K562 (cell line): Measurements from ENCODE around the gene SPNS2. TPM values are rescaled to one million over a fixed set of nuclear protein-coding genes. Genes with fewer than 3 reads are reported as not detected.

Source experiments
- ATAC-seq: fragments of 200-7000 bp; cut with Tn5 transposase; 3 replicates; pipeline ENCODE4 v1.9.1; 2020; ENCODE audit warnings: moderate library complexity
- BruUV-seq: library from RNA; stranded (reverse); fragments of 400-500 nt; replicated peaks from 2 replicates; lab custom pipeline; 2021; lab: Mats Ljungman, UMichigan
- CTCF ChIA-PET: fragments of 300-600 bp; formaldehyde crosslinking; extraction: SDS; loops from one replicate; lab custom pipeline; 2021; ENCODE audit warnings: low intra/inter-chr PET ratio; lab: Yijun Ruan, JAX
- POLR2A ChIA-PET: fragments of 300-600, 350-650 bp; sonication (Branson Sonifier 250); formaldehyde crosslinking; extraction: SDS; loops from one replicate; lab custom pipeline; 2021; ENCODE audit warnings: antibody characterized with exemption, inconsistent platforms; lab: Yijun Ruan, JAX
- DNase-seq, 4 experiments: peaks; one replicate each; pipeline versions ENCODE4 v3.0.0 to v3.0.0-alpha.2; 2011 to 2018; ENCODE audit warnings: low spot score in 3 of 4, mixed read lengths in 3 of 4; ENCODE audit errors: extremely low read depth in 1 of 4
- FAIRE-seq: peaks from 2 replicates; lab custom pipeline; 2011; peaks lifted over from hg19 to GRCh38; lab: Jason Lieb, UNC
- H2AFZ ChIP-seq: 2 replicates; pipeline ENCODE4 v1.6.0; 2011; ENCODE audit warnings: low read depth, low read length, control low read depth, inconsistent platforms
- H3K27ac ChIP-seq: fragments of 200-600 bp; 3 replicates; pipeline ENCODE4 v1.8.0; 2011; ENCODE audit warnings: low read depth, mild to moderate bottlenecking, control low read depth, inconsistent platforms, low read length, moderate library complexity, mixed read lengths; ENCODE audit errors: extremely low read depth
- H3K27me3 ChIP-seq, 2 experiments: fragments of 300-600 bp in 1 of 2; 2 replicates in 1 of 2; 3 replicates in 1 of 2; pipeline versions ENCODE4 v1.6.0 to v1.8.0; 2011; ENCODE audit warnings: inconsistent platforms in 2 of 2, low read length in 2 of 2, mild to moderate bottlenecking in 1 of 2, mixed read lengths in 1 of 2, moderate library complexity in 1 of 2; ENCODE audit not compliant: control insufficient read depth in 2 of 2, insufficient read depth in 2 of 2
- H3K36me3 ChIP-seq: fragments of 300-600 bp; 3 replicates; pipeline ENCODE4 v1.8.0; 2011; ENCODE audit warnings: mild to moderate bottlenecking, low read length, inconsistent platforms; ENCODE audit not compliant: control insufficient read depth, insufficient read depth
- H3K4me1 ChIP-seq, 2 experiments: fragments of 200-600 bp in 1 of 2; replicated peaks in 1 of 2; 2 replicates in 1 of 2; 3 replicates in 1 of 2; pipeline versions ENCODE4 v1.5.1 to v1.8.0; 2011; ENCODE audit warnings: inconsistent platforms in 2 of 2, low read length in 2 of 2, mild to moderate bottlenecking in 1 of 2, mixed read lengths in 1 of 2, moderate library complexity in 1 of 2; ENCODE audit not compliant: control insufficient read depth in 2 of 2, insufficient read depth in 2 of 2
- H3K4me2 ChIP-seq: 2 replicates; pipeline ENCODE4 v1.6.1; 2011; ENCODE audit warnings: low read length, control low read depth, inconsistent platforms, mixed read lengths; ENCODE audit not compliant: insufficient read depth
- H3K4me3 ChIP-seq: fragments of 200-600 bp; sonication (generic), shearing (Covaris generic); 2 replicates; pipeline ENCODE4 v1.5.1; 2016; ENCODE audit warnings: control low read depth, inconsistent platforms
- H3K79me2 ChIP-seq: fragments of 200-600 bp; 3 replicates; pipeline ENCODE4 v1.8.0; 2011; ENCODE audit warnings: low read length, inconsistent platforms; ENCODE audit not compliant: control insufficient read depth, insufficient read depth
- H3K9ac ChIP-seq, 2 experiments: 2 replicates each; pipeline versions ENCODE4 v1.6.0 to v1.6.1; 2011; ENCODE audit warnings: low read depth in 2 of 2, low read length in 2 of 2, control low read depth in 1 of 2, inconsistent platforms in 1 of 2, mild to moderate bottlenecking in 1 of 2, mixed read lengths in 1 of 2; ENCODE audit not compliant: insufficient read depth in 1 of 2
- H3K9me1 ChIP-seq: one replicate; pipeline ENCODE4 v1.6.0; 2011; ENCODE audit warnings: inconsistent platforms, mild to moderate bottlenecking, low read length, moderate library complexity; ENCODE audit not compliant: control insufficient read depth, insufficient read depth
- H3K9me3 ChIP-seq: replicated peaks from 2 replicates; pipeline ENCODE4 v1.5.1; 2011; ENCODE audit warnings: low read depth, low read length, inconsistent platforms; ENCODE audit not compliant: control insufficient read depth, insufficient read depth
- H4K20me1 ChIP-seq: replicated peaks from 2 replicates; pipeline ENCODE4 v1.6.1; 2011; ENCODE audit warnings: low read length, inconsistent platforms, mixed read lengths; ENCODE audit not compliant: control insufficient read depth, insufficient read depth
- GTF2F1 ChIP-seq: IDR thresholded peaks from 2 replicates; pipeline ENCODE4 v1.6.1; 2011; ENCODE audit warnings: low read depth, low read length, improper control_type of control experiment
- MAFK ChIP-seq: IDR thresholded peaks from 2 replicates; pipeline ENCODE4 v1.6.1; 2011; ENCODE audit warnings: low read length, improper control_type of control experiment
- WGBS: fragments of 100-300 bp; shearing (Covaris generic); methylation state at CpG from one replicate; pipeline ENCODE4 v1.1.6; 2016; ENCODE audit warnings: low coverage, mixed read lengths; ENCODE audit not compliant: insufficient coverage; ENCODE audit errors: missing lambda C conversion rate; 5-methylcytosine and 5-hydroxymethylcytosine counted together
- in situ Hi-C: fragments of 300-500 bp; cut with MboI; formaldehyde crosslinking; loops from 4 replicates; pipeline ENCODE4 v1.15.0; 2018; ENCODE audit warnings: inconsistent platforms, mixed read lengths
- intact Hi-C: fragments of 100-400 bp; cut with micrococcal nuclease; formaldehyde crosslinking; loops from 2 replicates; pipeline ENCODE4 v1.14.2; 2022
- polyA plus RNA-seq, 8 experiments: library from polyadenylated mRNA; depleted of rRNA in 4 of 8; stranded (reverse) in 5 of 8; unstranded in 3 of 8; fragments of >200 nt; fragmentation: Nextera tagmentation in 2 of 8; fragmentation: Illumina TruSeq in 1 of 8; extraction: Ambion mirVana in 2 of 8; extraction: Trizol in 1 of 8; gene quantifications; 2 replicates each; pipeline versions ENCODE4 v1.2.1 to v1.2.3, GENCODE V29; 2011 to 2014; ENCODE audit warnings: inconsistent platforms in 1 of 8, missing spikeins in 1 of 8
- total RNA-seq, 7 experiments: library from RNA; depleted of rRNA in 6 of 7; stranded (reverse); fragments of >200 nt in 6 of 7; fragmentation: Illumina TruSeq in 2 of 7; extraction: Trizol in 2 of 7; gene quantifications; 2 replicates each; pipeline versions ENCODE4 v1.2.1 to v1.2.3, GENCODE V29; 2011 to 2021; ENCODE audit warnings: low replicate concordance in 1 of 7
- TF ChIP-seq, protein P1 (sequence below): sonication (generic); formaldehyde crosslinking; IDR thresholded peaks from 2 replicates; pipeline ENCODE4 v1.8.0; 2022; ENCODE audit warnings: mild to moderate bottlenecking, missing genetic modification reagents, borderline replicate concordance
- TF ChIP-seq, protein P2 (sequence below), 2 experiments: fragments of 250-450 bp in 1 of 2; fragments of 450-650 bp in 1 of 2; sonication (Bioruptor Pico) in 1 of 2; IDR thresholded peaks; 2 replicates each; pipeline versions ENCODE4 v1.6.1 to v1.8.0; 2016 to 2021; ENCODE audit warnings: mild to moderate bottlenecking in 2 of 2, moderate library complexity in 2 of 2, missing compliant biosample characterization in 1 of 2, missing genetic modification characterization in 1 of 2
- TF ChIP-seq, protein P3 (sequence below): sonication (generic); formaldehyde crosslinking; IDR thresholded peaks from 2 replicates; pipeline ENCODE4 v1.8.0; 2022; ENCODE audit warnings: missing genetic modification reagents, mild to moderate bottlenecking, moderate library complexity, borderline replicate concordance

SPNS2 gene
- total and polyA plus RNA-seq, 9 of the 15 experiments (the other 6 are each of a cell fraction or from before 2014, with no cell fraction given): 0.06 TPM; not detected in 8

DNA sequence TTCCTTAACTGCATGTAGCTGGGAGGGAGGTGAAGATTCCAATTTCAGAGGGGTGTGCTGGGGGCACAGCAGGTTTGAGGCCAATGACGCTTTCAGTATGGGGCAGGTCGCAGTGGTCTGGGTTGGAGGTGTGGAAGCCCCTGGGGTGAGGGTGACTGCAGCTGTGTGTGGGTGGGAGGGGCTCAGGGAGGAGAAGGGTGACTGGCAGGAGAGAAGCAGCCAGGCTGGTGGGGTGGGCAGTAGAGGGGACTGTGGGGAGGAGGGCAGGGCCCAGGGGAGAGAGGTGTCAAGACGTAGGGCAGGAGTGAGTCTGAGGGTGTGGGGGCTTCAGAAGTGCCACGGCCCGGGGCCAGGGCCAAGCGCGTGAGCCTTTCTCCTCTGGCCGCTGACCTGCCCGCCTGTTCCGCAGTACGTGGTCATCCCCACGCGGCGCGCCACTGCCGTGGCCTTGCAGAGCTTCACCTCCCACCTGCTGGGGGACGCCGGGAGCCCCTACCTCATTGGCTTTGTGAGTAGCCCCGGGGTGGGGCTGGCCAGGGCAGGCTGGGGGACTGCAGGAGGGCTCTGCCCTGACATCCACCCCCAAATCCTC, 37.1 kb downstream of the SPNS2 start (continued):
- TF ChIP-seq, protein P1, sequence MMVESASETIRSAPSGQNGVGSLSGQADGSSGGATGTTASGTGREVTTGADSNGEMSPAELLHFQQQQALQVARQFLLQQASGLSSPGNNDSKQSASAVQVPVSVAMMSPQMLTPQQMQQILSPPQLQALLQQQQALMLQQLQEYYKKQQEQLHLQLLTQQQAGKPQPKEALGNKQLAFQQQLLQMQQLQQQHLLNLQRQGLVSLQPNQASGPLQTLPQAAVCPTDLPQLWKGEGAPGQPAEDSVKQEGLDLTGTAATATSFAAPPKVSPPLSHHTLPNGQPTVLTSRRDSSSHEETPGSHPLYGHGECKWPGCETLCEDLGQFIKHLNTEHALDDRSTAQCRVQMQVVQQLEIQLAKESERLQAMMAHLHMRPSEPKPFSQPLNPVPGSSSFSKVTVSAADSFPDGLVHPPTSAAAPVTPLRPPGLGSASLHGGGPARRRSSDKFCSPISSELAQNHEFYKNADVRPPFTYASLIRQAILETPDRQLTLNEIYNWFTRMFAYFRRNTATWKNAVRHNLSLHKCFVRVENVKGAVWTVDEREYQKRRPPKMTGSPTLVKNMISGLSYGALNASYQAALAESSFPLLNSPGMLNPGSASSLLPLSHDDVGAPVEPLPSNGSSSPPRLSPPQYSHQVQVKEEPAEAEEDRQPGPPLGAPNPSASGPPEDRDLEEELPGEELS: no peak
- TF ChIP-seq MAFK: no peak
- TF ChIP-seq, protein P2, sequence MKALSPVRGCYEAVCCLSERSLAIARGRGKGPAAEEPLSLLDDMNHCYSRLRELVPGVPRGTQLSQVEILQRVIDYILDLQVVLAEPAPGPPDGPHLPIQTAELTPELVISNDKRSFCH (CRISPR knock-in tag; IDR thresholded peaks at IDR 0.05): no peak
- TF ChIP-seq, protein P2 (tag; IDR thresholded peaks at IDR 0.05): no peak
- no peak for TF ChIP-seq GTF2F1
- TF ChIP-seq, all 486 proteins: peak for 2

DNA sequence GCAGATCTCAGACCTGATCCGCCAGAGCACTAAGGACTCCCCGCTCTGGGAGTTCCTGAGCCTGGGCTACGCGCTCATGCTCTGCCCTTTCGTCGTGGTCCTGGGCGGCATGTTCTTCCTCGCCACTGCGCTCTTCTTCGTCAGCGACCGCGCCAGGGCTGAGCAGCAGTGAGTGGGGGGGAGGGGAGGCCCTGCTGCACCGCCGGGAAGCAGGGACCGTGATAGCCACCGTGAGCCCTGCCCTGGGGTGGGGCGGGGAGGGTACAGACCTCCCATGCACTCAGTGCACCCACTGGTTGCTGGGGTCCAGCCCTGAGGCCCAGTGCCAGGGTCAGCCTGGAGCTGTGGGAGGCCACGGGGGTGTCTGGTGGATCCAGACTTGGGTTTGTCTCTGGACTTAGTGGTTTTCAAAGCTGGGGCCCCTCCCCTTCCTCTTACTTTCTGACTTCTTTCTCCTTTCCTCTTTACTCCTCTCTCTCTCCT, 37.6 kb downstream of the SPNS2 start:
- DNase-seq (peak; percentile 63 to 68 (median 65)), FAIRE-seq (no peak), ATAC-seq (peak; percentile 76)
- POLR2A ChIA-PET: interaction anchor here (0.6 kb wide), 1 partner anchor 32 kb away, joined by 3 read pairs; no protein-coding TSS in a partner anchor
- no peaks in the 10 kb centered on the region for H3K9me1 ChIP-seq
- peak overlapping the region in 1 of 2 experiments; percentile 79; a peak in 2 of 4 replicates for H3K9ac ChIP-seq
- H3K4me3 ChIP-seq: no peak overlapping the region
- no TSS peak for BruUV-seq
- peaks cover 0 to 11% of the 10 kb centered on the region in 2 experiments; a peak in 3 of 5 replicates for H3K27me3 ChIP-seq
- intact Hi-C loops (no loop called here), in situ Hi-C loops (no loop called here)
- H3K79me2 ChIP-seq: no peaks in the 10 kb centered on the region
- H3K27ac ChIP-seq: no peak overlapping the region
- peak overlapping the region; percentile 37; the same call in 1 of the 2 replicates for H3K4me2 ChIP-seq
- no peak overlapping the region for H2AFZ ChIP-seq
- no peaks in the 10 kb centered on the region for H3K9me3 ChIP-seq
- H3K36me3 ChIP-seq: peaks cover 41% of the 10 kb centered on the region; the same call in 1 of the 3 replicates
- CTCF ChIA-PET: no interaction called here
- peaks cover 0 to 67% of the 10 kb centered on the region in 2 experiments; a peak in 3 of 5 replicates for H3K4me1 ChIP-seq
- 4% methylated on average over 11 of the region's 19 CpGs for WGBS
- peaks cover 4% of the 10 kb centered on the region; the same call in 1 of the 2 replicates for H4K20me1 ChIP-seq
- TF ChIP-seq, protein P3, sequence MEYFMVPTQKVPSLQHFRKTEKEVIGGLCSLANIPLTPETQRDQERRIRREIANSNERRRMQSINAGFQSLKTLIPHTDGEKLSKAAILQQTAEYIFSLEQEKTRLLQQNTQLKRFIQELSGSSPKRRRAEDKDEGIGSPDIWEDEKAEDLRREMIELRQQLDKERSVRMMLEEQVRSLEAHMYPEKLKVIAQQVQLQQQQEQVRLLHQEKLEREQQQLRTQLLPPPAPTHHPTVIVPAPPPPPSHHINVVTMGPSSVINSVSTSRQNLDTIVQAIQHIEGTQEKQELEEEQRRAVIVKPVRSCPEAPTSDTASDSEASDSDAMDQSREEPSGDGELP: peak; percentile 20; the same call in 1 of the 2 replicates
